ENCODE measurements around the gene ARHGAP32.
"Not testable (repeated sequence)": the region's sequence is repeated elsewhere in the genome, so short reads cannot be mapped to it uniquely, and the experiment has no call there.

ARHGAP32 gene

DNA sequence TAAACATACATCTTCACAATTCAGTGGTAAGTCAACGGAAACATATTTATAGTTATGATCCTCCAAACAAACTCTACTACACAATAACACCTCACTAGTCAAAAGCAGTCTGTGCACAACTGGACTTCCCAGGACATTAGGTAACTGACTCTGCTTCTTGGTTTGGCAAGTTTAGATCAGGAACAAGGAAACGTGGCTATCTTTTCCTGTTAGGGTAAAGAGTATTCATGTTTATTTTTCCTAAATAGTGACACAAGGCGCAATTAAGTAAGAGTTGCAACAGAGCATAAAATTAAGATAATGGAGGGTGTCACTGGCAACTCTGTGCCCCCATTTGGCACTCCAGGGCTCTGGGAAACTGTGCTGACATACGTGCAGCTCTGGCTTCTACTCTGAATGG, 179.2 kb downstream of the ARHGAP32 start:
- no peaks in the 10 kb centered on the region for H3K36me3 ChIP-seq (ENCODE audit: insufficient read depth)
- H3K79me2 ChIP-seq (ENCODE audit: insufficient read depth, low read depth), result no peaks in the 10 kb centered on the region
- H3K27me3 ChIP-seq (ENCODE audit: insufficient read depth, low read depth), result no peaks in the 10 kb centered on the region
- H3K4me3 ChIP-seq (IDR thresholded peaks at IDR 0.05; ENCODE audit: insufficient read depth, low read depth, low read length), result no peak overlapping the region
- H3K9ac ChIP-seq, result no peak overlapping the region
- no peaks in the 10 kb centered on the region for H4K20me1 ChIP-seq (ENCODE audit: insufficient read depth)
- no peak overlapping the region for H3K27ac ChIP-seq
- no peaks in the 10 kb centered on the region for H3K4me1 ChIP-seq (ENCODE audit: low read depth, poor library complexity, severe bottlenecking)
- H3K4me2 ChIP-seq, result no peak overlapping the region
- TF ChIP-seq, protein P1, sequence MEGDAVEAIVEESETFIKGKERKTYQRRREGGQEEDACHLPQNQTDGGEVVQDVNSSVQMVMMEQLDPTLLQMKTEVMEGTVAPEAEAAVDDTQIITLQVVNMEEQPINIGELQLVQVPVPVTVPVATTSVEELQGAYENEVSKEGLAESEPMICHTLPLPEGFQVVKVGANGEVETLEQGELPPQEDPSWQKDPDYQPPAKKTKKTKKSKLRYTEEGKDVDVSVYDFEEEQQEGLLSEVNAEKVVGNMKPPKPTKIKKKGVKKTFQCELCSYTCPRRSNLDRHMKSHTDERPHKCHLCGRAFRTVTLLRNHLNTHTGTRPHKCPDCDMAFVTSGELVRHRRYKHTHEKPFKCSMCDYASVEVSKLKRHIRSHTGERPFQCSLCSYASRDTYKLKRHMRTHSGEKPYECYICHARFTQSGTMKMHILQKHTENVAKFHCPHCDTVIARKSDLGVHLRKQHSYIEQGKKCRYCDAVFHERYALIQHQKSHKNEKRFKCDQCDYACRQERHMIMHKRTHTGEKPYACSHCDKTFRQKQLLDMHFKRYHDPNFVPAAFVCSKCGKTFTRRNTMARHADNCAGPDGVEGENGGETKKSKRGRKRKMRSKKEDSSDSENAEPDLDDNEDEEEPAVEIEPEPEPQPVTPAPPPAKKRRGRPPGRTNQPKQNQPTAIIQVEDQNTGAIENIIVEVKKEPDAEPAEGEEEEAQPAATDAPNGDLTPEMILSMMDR (conservative IDR thresholded peaks at IDR 0.05; ENCODE audit: low read depth, low read length), result no peak
- no peak overlapping the region for H2AFZ ChIP-seq (ENCODE audit: low read depth)

DNA sequence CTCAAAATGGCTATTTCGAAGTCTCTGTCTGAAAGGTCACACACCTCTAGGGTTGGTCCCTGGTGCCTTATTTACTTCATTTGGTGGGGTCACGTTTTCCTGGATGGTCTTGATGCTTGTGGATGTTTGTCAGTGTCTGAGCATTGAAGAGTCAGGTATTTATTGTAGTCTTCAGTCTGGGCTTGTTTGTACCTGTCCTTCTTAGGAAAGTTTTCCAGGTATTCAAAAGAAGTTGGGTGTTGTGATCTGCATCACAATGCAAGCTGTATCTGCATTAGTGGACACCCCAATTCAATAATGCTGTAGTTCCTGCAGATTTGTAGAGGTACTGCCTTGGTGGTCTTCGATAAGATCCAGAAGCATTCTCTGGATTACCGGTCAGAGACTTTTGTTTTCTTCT, 186.0 kb downstream of the ARHGAP32 start:
- H3K36me3 ChIP-seq (ENCODE audit: insufficient read depth), result no peaks in the 10 kb centered on the region
- no peaks in the 10 kb centered on the region for H4K20me1 ChIP-seq (ENCODE audit: insufficient read depth)
- H3K79me2 ChIP-seq (ENCODE audit: insufficient read depth, low read depth), result no peaks in the 10 kb centered on the region
- no peak overlapping the region for H2AFZ ChIP-seq (ENCODE audit: low read depth)
- TF ChIP-seq, protein P1 (conservative IDR thresholded peaks at IDR 0.05; ENCODE audit: low read depth, low read length), result no peak
- H3K27ac ChIP-seq, result no peak overlapping the region
- H3K9ac ChIP-seq, result no peak overlapping the region
- no peak overlapping the region for H3K4me3 ChIP-seq (IDR thresholded peaks at IDR 0.05; ENCODE audit: insufficient read depth, low read depth, low read length)
- no peaks in the 10 kb centered on the region for H3K27me3 ChIP-seq (ENCODE audit: insufficient read depth, low read depth)
- no peak overlapping the region for H3K4me2 ChIP-seq
- no peaks in the 10 kb centered on the region for H3K4me1 ChIP-seq (ENCODE audit: low read depth, poor library complexity, severe bottlenecking)

DNA sequence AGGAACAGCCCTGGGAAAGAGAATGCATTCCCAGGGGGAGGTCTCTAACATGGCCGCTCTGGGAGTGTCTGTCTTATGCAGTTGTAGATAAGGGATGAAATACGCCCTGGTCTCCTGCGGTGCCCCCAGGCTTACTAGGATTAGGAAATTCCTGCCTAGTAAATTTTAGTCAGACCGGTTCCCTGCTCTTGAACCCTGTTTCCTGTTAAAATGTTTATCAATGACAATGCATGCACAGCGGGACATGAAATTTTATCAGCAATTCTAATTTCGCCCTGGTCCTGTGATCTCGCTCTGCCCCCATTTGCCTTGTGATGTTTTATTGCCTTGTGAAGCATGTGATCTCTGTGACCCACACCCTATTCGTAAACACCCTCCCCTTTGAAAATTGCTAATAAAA, 193.0 kb downstream of the ARHGAP32 start:
- not testable (repeated sequence) for H3K27ac ChIP-seq; H3K79me2 ChIP-seq (ENCODE audit: insufficient read depth, low read depth); H3K36me3 ChIP-seq (ENCODE audit: insufficient read depth); H3K4me1 ChIP-seq (ENCODE audit: low read depth, poor library complexity, severe bottlenecking); H2AFZ ChIP-seq (ENCODE audit: low read depth); H3K4me2 ChIP-seq; H3K9ac ChIP-seq; H3K4me3 ChIP-seq (IDR thresholded peaks at IDR 0.05; ENCODE audit: insufficient read depth, low read depth, low read length); H3K27me3 ChIP-seq (ENCODE audit: insufficient read depth, low read depth); H4K20me1 ChIP-seq (ENCODE audit: insufficient read depth)

DNA sequence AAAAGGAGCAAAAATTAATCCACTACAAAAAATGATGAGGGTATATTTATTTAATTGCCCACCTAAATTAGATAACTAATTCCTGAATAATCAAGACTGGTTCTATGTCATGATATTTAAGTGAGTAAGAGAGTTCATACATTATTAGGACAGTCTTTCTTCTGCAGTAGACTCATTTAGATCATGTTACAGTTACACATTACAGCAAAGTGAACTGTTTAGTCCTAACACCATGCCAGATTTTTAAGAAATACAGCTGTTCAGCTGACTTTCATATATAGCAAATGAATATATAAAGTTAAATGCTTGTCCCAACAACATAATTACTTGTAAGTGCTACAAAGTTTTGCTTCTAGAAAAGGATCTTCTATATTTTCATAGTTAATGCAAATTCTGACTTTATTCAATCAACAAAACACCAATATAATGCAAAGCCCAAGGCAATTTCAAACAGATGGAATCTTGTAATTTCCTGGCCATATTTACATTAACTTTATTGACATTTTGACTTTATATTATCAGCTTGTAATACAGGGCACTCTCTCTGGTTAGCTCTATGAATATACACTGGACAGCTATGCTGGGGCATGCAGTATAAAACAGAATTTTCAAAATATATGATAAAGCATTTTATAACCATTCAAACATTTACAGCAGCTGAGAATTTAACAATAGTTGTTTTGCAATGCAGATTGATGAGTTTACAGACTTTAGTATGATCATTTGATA, 203.7 kb downstream of the ARHGAP32 start:
- H3K4me2 ChIP-seq, result no peak overlapping the region

DNA sequence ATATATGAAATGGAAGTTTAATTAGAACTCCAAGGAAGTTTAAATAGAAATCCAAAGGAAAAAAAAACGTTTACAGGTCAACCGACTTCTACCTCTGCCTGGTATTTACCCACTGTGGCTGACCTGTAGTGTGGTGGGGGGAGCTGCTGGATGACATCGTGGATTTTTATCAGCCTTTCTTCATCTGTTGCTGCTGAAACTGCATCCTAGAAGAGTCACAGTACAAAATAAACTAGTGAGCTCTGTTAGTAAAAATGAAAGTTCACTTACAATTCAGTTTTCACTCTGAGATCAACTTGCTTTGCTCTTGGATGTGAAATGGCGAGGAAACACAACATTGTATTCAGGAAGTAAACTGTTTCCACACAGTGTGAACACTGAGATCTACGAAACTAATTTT, 206.2 kb downstream of the ARHGAP32 start:
- no peaks in the 10 kb centered on the region for H3K79me2 ChIP-seq (ENCODE audit: insufficient read depth, low read depth)
- H4K20me1 ChIP-seq (ENCODE audit: insufficient read depth), result no peaks in the 10 kb centered on the region
- H3K36me3 ChIP-seq (ENCODE audit: insufficient read depth), result no peaks in the 10 kb centered on the region
- no peak overlapping the region for H3K4me3 ChIP-seq (IDR thresholded peaks at IDR 0.05; ENCODE audit: insufficient read depth, low read depth, low read length)
- H3K4me2 ChIP-seq, result no peak overlapping the region
- H3K4me1 ChIP-seq (ENCODE audit: low read depth, poor library complexity, severe bottlenecking), result no peaks in the 10 kb centered on the region
- no peak overlapping the region for H3K27ac ChIP-seq
- H2AFZ ChIP-seq (ENCODE audit: low read depth), result no peak overlapping the region
- TF ChIP-seq, protein P1 (conservative IDR thresholded peaks at IDR 0.05; ENCODE audit: low read depth, low read length), result no peak
- H3K27me3 ChIP-seq (ENCODE audit: insufficient read depth, low read depth), result no peaks in the 10 kb centered on the region
- H3K9ac ChIP-seq, result no peak overlapping the region

More for the DNA sequence above, 203.7 kb downstream of the ARHGAP32 start:
- H3K4me3 ChIP-seq (IDR thresholded peaks at IDR 0.05; ENCODE audit: insufficient read depth, low read depth, low read length), result no peak overlapping the region
- H3K27ac ChIP-seq, result no peak overlapping the region
- H3K79me2 ChIP-seq (ENCODE audit: insufficient read depth, low read depth), result no peaks in the 10 kb centered on the region
- H2AFZ ChIP-seq (ENCODE audit: low read depth), result no peak overlapping the region
- H3K27me3 ChIP-seq (ENCODE audit: insufficient read depth, low read depth), result no peaks in the 10 kb centered on the region
- no peak overlapping the region for H3K9ac ChIP-seq
- no peaks in the 10 kb centered on the region for H3K36me3 ChIP-seq (ENCODE audit: insufficient read depth)
- H4K20me1 ChIP-seq (ENCODE audit: insufficient read depth), result no peaks in the 10 kb centered on the region
- H3K4me1 ChIP-seq (ENCODE audit: low read depth, poor library complexity, severe bottlenecking), result no peaks in the 10 kb centered on the region
- TF ChIP-seq, protein P1 (conservative IDR thresholded peaks at IDR 0.05; ENCODE audit: low read depth, low read length), result no peak

All from KMS-11 (cell line).